Muscle of arm (tissue), 14 donors: ENCODE results near the gene AXIN1. TPM values are rescaled to one million over a fixed set of nuclear protein-coding genes. Genes with fewer than 3 reads are reported as not detected.
A peak's percentile ranks its signal among the peaks of the same experiment; 100 is the strongest.
"Not testable (repeated sequence)": the region's sequence is repeated elsewhere in the genome, so short reads cannot be mapped to it uniquely, and the experiment has no call there.

Experiments
- DNase-seq: peaks from one replicate; pipeline ENCODE4 v3.0.0-alpha.2; 2013
- long read RNA-seq, 11 donors: transcript quantifications; one replicate each; lab custom pipeline, GENCODE V29; 2026
- polyA plus RNA-seq, 12 donors: library from polyadenylated mRNA; unstranded; fragments of 120-200 nt; gene quantifications; one replicate each; pipeline ENCODE4 v1.2.1, GENCODE V29; 2013; ENCODE audit not compliant: insufficient read length in 12 of 12

AXIN1 gene
- polyA plus RNA-seq = 10 to 100 TPM in 7 of 12 donors, 1 to 10 TPM in 4, not detected in 1; 8.1 to 21.7 (median 10.7) TPM
- long read RNA-seq, donor 1, partial matches to known transcripts = 7 of 10 reads
- long read RNA-seq, donor 1, other reads (novel, unspliced or antisense) = 0 of 10 reads
- long read RNA-seq, donor 2, partial matches to known transcripts = 0 of 1 reads
- long read RNA-seq, donor 2, other reads (novel, unspliced or antisense) = 0 of 1 reads
- long read RNA-seq, donor 3, partial matches to known transcripts = 0 of 1 reads
- long read RNA-seq, donor 3, other reads (novel, unspliced or antisense) = 0 of 1 reads
- long read RNA-seq, donor 4, partial matches to known transcripts = 0 of 2 reads
- long read RNA-seq, donor 4, other reads (novel, unspliced or antisense) = 0 of 2 reads
- long read RNA-seq, donor 5 = 0 reads
- long read RNA-seq, donor 6, partial matches to known transcripts = 9 of 15 reads
- long read RNA-seq, donor 6, other reads (novel, unspliced or antisense) = 0 of 15 reads
- long read RNA-seq, donor 7 = 0 reads
- long read RNA-seq, donor 8, partial matches to known transcripts = 0 of 1 reads
- long read RNA-seq, donor 8, other reads (novel, unspliced or antisense) = 0 of 1 reads
- long read RNA-seq, donor 9, partial matches to known transcripts = 0 of 1 reads
- long read RNA-seq, donor 9, other reads (novel, unspliced or antisense) = 0 of 1 reads
- long read RNA-seq, donor 10, partial matches to known transcripts = 0 of 2 reads
- long read RNA-seq, donor 10, other reads (novel, unspliced or antisense) = 0 of 2 reads
- long read RNA-seq, donor 11, partial matches to known transcripts = 0 of 3 reads
- long read RNA-seq, donor 11, other reads (novel, unspliced or antisense) = 0 of 3 reads

- DNase-seq = peak; percentile 82
Measured at GRCh38 chr16:352547-353403, at the start of gene AXIN1. Gene AXIN1 (minus strand): TSS chr16:352723. CDS start chr16:347025, 5,698 bp downstream.

- peak; percentile 91 for DNase-seq
Measured at GRCh38 chr16:401468-402348, 49.2 kb upstream of the AXIN1 start, which contains the start of gene DECR2. Gene DECR2 (plus strand): TSS chr16:401885. CDS start chr16:401964, 79 bp downstream.

GRCh38 chr16:400061-400591 is 47.6 kb upstream of the AXIN1 start:
- no peak for DNase-seq

- DNase-seq = no peak
Measured at GRCh38 chr16:399340-400019, 47.0 kb upstream of the AXIN1 start.

- DNase-seq = no peak
Measured at GRCh38 chr16:398561-399339, 46.2 kb upstream of the AXIN1 start.

GRCh38 chr16:397736-398332 is 45.3 kb upstream of the AXIN1 start:
- no peak for DNase-seq

GRCh38 chr16:397135-397661 is 44.7 kb upstream of the AXIN1 start, which contains the start of gene NME4:
Gene NME4 (plus strand): TSS chr16:397199. CDS start chr16:397223, 24 bp downstream.
- DNase-seq = no peak

GRCh38 chr16:396605-397004 is 44.1 kb upstream of the AXIN1 start:
- no peak for DNase-seq

GRCh38 chr16:396199-396598 is 43.7 kb upstream of the AXIN1 start:
- DNase-seq = no peak

GRCh38 chr16:392450-393030 is 40.0 kb upstream of the AXIN1 start:
- no peak for DNase-seq

GRCh38 chr16:391885-392335 is 39.4 kb upstream of the AXIN1 start:
- DNase-seq = no peak

GRCh38 chr16:389352-389751 is 36.8 kb upstream of the AXIN1 start:
- no peak for DNase-seq

GRCh38 chr16:387761-388666 is 35.5 kb upstream of the AXIN1 start:
- DNase-seq = not testable (repeated sequence)

GRCh38 chr16:386641-387156 is 34.2 kb upstream of the AXIN1 start:
- DNase-seq = no peak

- DNase-seq = no peak
Measured at GRCh38 chr16:383326-384051, 31.0 kb upstream of the AXIN1 start.
